Measurements from ENCODE around the gene SF1. TPM values are rescaled to one million over a fixed set of nuclear protein-coding genes. Genes with fewer than 3 reads are reported as not detected.

SF1 gene
- total RNA-seq, 1 experiment from 2014 or later = 83.7 TPM

- no peak for DNase-seq (ENCODE audit: low read depth)
Measured at GRCh38 chr11:64724863-64725532, 53.3 kb downstream of the SF1 start.

DNA sequence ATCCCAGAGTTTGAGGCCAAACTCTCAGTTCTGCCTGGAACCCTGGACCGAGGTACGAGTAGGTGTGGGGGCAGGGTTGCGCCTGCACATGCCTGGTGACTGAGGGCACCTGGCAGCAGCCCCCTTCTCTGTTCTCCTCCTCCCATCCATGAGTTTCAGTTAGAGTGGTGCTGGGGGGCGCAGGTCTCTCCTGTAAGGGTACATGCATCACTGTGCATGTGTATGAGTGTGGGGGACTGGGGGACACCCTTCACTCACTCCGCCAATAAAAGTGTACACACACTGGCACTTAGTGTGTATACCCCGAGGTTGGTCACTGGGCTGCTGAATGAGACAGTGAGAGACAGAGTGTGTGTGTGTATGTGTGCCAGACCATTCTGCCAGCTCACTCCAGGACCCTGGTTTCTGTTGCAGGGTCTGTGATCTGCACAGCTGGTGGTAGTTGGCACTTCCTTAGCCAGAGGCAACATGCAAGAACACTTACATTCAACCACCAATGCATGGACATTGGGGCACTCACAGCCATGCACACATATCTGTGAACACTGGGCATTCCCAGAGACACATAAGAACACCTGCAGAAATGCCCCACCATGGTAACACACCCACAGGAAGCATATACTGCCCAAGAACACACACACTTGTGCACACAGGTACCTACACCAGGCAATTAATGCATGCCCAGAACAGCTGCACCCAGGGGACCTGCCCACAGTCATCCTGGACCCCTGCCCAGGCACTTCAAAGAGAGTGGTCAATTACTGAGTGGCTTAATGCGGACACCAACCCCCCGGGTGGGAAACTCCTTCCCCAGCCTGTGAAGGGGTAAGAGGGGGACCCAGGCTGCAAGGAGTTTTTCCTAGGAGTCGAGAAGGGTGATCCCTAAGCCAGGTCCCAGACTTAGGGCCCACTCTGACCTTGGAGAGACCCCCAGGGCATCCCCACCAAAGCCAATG lies 54.2 kb downstream of the SF1 start:
- DNase-seq (ENCODE audit: low read depth) = no peak

GRCh38 chr11:64723117-64723906 lies 55.0 kb downstream of the SF1 start, which contains the start of gene NRXN2:
NRXN2 (minus strand) TSS chr11:64723197; CDS start chr11:64713699, 9,498 bp downstream.
- peak; percentile 74 for DNase-seq (ENCODE audit: low read depth)

- no peak for DNase-seq (ENCODE audit: low read depth)
Measured at GRCh38 chr11:64722141-64723065, 55.9 kb downstream of the SF1 start.

DNA sequence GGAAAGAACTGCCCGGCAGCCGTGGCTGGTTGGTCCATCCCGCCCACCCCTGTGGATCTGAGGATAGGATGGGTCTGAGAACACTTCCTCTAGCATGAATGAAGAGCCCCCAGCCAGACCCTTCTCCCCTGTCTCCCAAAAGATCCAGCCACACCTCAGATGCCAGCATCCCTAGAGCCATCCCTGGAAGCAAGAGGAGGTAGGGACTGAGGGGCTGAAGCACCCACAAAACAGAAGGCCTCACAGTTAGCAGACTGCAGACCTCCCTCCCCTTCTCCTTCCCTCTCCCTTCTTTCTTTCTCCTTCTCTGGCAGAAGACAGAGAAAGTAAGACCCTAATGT lies 57.0 kb downstream of the SF1 start:
- no peak for DNase-seq (ENCODE audit: low read depth)

GRCh38 chr11:64720640-64721358 lies 57.5 kb downstream of the SF1 start:
- DNase-seq (ENCODE audit: low read depth) = no peak

DNA sequence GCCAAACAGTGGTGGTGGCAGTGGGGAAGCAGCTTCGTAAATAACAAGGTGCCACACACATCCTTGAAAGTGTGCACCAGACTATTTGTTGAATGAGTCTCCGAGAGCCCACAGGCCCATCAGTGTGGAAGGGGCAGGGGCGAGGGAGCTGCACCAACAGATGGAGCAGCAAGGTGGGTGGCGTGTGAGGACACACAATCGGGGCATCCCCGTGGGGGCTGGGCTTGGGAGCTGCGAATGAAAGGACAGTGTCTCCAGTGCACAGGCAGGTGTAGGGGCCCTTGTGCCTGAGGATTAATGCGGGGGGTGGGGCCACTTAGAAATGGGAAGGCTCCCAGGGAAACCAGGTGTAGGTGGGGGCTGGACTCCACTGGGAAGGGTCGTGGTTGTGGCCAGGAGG lies 58.2 kb downstream of the SF1 start:
- no peak for DNase-seq (ENCODE audit: low read depth)

DNA sequence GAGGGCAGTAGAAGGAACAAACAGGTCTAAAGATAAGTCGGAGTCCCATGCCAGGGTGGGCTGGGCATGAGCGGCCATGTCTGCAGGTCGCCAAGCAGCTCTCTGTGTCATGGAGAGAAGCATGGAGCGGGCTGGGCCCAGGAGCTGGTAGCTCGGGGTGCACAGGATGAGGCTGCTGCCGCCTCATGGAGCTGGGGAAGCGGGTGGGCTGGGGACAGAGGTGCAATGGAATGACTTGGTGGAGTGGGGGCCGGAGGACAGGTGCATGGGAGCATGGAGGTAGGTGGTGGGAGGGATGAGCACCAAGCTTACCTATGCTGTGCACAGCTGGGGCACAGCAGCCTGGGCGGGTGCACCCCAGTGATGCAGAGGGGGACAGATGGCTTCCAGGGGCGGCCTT lies 58.9 kb downstream of the SF1 start:
- DNase-seq (ENCODE audit: low read depth) = no peak

DNA sequence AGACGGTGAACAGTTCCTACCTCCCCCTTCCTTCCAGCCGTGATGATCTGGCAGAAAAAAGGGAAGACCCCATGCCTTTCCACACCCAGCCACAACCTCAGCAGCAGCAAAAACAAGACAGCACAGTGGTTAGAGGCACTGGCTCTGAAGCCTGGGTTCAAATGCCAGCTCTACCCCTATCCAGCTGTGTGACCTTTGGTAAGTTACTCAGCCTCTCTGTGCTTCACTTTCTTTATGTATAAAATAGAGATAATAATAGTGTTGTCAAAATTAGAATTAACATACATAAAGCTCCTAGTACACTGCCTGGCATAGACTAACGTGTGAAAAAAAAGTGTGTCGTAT lies 59.6 kb downstream of the SF1 start:
- DNase-seq (ENCODE audit: low read depth) = no peak

- DNase-seq (ENCODE audit: low read depth) = no peak
Measured at GRCh38 chr11:64718084-64718779, 60.1 kb downstream of the SF1 start.

- no peak for DNase-seq (ENCODE audit: low read depth)
Measured at GRCh38 chr11:64717268-64717578, 61.1 kb downstream of the SF1 start.

- no peak for DNase-seq (ENCODE audit: low read depth)
Measured at GRCh38 chr11:64716473-64717267, 61.7 kb downstream of the SF1 start.

- no peak for DNase-seq (ENCODE audit: low read depth)
Measured at GRCh38 chr11:64715756-64716472, 62.4 kb downstream of the SF1 start.

GRCh38 chr11:64715110-64715509 lies 63.2 kb downstream of the SF1 start:
- DNase-seq (ENCODE audit: low read depth) = no peak

GRCh38 chr11:64714666-64715065 lies 63.7 kb downstream of the SF1 start:
- no peak for DNase-seq (ENCODE audit: low read depth)

All from M059J (cell line).